Activated B cell treated with CpG ODN at 0.5 μM for 24 hours (primary cell): ENCODE results near the gene SRGAP3. TPM values are rescaled to one million over a fixed set of nuclear protein-coding genes. Genes with fewer than 3 reads are reported as not detected.

ENCODE experiments used
- ATAC-seq: fragments of 200-7000 bp; cut with Tn5 transposase; one replicate; pipeline ENCODE4 v1.10.0; 2021; ENCODE audit warnings: low read depth, mild to moderate bottlenecking, moderate library complexity
- CTCF ChIA-PET: fragments of 350-600 bp; sonication (Branson Sonifier 250); formaldehyde crosslinking; loops from one replicate; lab custom pipeline; 2021; ENCODE audit warnings: antibody characterized with exemption; lab: Charles Lee
- POLR2A ChIA-PET: fragments of 350-600 bp; sonication (Branson Sonifier 250); formaldehyde crosslinking; loops from one replicate; lab custom pipeline; 2021; ENCODE audit warnings: antibody characterized with exemption; lab: Charles Lee
- DNase-seq: peaks from one replicate; pipeline ENCODE4 v3.0.0; 2022
- H3K27ac Mint-ChIP-seq: one replicate; pipeline ENCODE4 v1.8.0; 2020; ENCODE audit warnings: mixed read lengths
- H3K27me3 Mint-ChIP-seq: one replicate; pipeline ENCODE4 v1.8.0; 2021; ENCODE audit warnings: mixed read lengths
- H3K36me3 Mint-ChIP-seq: one replicate; pipeline ENCODE4 v1.8.0; 2021; ENCODE audit warnings: low read depth, mixed read lengths
- H3K4me1 Mint-ChIP-seq: one replicate; pipeline ENCODE4 v1.8.0; 2021; ENCODE audit warnings: mixed read lengths
- H3K4me3 Mint-ChIP-seq: one replicate; pipeline ENCODE4 v1.8.0; 2020; ENCODE audit warnings: mild to moderate bottlenecking, mixed read lengths
- H3K9me3 Mint-ChIP-seq: one replicate; pipeline ENCODE4 v1.8.0; 2020; ENCODE audit warnings: mixed read lengths
- intact Hi-C: fragments of 100-400 bp; cut with micrococcal nuclease; formaldehyde crosslinking; loops from one replicate; pipeline ENCODE4 v1.15.1; 2024
- total RNA-seq: library from RNA; stranded (reverse); gene quantifications from 2 replicates; pipeline ENCODE4 v1.2.3, GENCODE V29; 2022
- TF ChIP-seq, protein P1 (sequence below): fragments of 200-600 bp; IDR thresholded peaks from one replicate; pipeline ENCODE4 v1.8.0; 2022; ENCODE audit warnings: antibody characterized with exemption, mild to moderate bottlenecking

The SRGAP3 gene
- total RNA-seq, 1 donor from 2014 or later, result 0.58 TPM

DNA sequence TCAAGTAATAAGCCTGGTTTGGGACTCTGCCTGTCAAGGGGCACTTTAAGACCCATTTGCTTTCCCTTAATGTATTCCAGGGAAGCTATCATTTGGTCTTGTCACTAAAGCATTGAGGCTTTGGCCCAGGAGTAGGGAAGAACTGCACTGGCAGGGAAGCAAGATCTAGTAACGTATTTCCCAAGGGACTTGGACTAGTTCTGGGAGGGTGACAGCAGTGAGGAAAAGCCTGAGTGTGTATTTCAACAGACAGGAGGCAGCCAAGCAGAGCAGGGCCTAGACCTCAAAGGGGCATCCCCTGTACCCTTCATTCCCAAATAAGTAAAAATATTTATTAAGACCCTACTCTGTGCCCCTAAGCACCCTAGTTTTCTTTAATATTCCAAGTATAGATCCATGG, 92.8 kb downstream of the SRGAP3 start:
- no peak overlapping the region for H3K4me3 Mint-ChIP-seq
- DNase-seq (no peak), ATAC-seq (no peak)
- H3K27me3 Mint-ChIP-seq, result no peaks in the 10 kb centered on the region
- TF ChIP-seq, protein P1, sequence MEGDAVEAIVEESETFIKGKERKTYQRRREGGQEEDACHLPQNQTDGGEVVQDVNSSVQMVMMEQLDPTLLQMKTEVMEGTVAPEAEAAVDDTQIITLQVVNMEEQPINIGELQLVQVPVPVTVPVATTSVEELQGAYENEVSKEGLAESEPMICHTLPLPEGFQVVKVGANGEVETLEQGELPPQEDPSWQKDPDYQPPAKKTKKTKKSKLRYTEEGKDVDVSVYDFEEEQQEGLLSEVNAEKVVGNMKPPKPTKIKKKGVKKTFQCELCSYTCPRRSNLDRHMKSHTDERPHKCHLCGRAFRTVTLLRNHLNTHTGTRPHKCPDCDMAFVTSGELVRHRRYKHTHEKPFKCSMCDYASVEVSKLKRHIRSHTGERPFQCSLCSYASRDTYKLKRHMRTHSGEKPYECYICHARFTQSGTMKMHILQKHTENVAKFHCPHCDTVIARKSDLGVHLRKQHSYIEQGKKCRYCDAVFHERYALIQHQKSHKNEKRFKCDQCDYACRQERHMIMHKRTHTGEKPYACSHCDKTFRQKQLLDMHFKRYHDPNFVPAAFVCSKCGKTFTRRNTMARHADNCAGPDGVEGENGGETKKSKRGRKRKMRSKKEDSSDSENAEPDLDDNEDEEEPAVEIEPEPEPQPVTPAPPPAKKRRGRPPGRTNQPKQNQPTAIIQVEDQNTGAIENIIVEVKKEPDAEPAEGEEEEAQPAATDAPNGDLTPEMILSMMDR, result no peak
- H3K36me3 Mint-ChIP-seq, result no peaks in the 10 kb centered on the region
- intact Hi-C loops, result no loop called here
- peaks cover under 1% of the 10 kb centered on the region for H3K9me3 Mint-ChIP-seq
- H3K27ac Mint-ChIP-seq, result no peak overlapping the region
- ChIA-PET POLR2A (no interaction called here), CTCF (no interaction called here)
- no peaks in the 10 kb centered on the region for H3K4me1 Mint-ChIP-seq

DNA sequence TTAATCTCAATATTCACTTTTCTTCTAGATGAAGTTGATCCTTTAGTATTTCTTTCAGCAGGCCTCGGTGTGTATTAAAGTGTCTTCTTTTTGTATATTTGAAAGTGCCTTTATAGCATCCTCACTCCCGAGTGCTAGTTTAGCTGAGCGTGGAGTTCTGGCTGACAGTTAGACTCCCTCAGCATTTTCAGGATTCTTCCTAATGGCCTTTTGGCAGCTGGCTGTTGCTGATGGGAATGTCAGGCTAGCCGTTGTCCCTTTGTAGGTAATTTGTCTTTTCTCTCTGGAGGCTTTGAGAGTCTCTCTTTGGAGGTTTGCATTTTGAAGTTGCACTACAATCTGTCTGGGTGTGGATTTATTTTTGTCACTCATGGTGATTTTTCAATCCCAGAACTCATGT, 94.4 kb downstream of the SRGAP3 start:
- H3K9me3 Mint-ChIP-seq, result peaks cover 12% of the 10 kb centered on the region
- TF ChIP-seq, protein P1, result no peak
- intact Hi-C loops, result no loop called here
- no peaks in the 10 kb centered on the region for H3K36me3 Mint-ChIP-seq
- H3K27ac Mint-ChIP-seq, result no peak overlapping the region
- H3K27me3 Mint-ChIP-seq, result no peaks in the 10 kb centered on the region
- CTCF ChIA-PET, result no interaction called here
- no peak overlapping the region for H3K4me3 Mint-ChIP-seq
- ATAC-seq (no peak), DNase-seq (no peak)
- POLR2A ChIA-PET, result no interaction called here
- no peaks in the 10 kb centered on the region for H3K4me1 Mint-ChIP-seq

DNA sequence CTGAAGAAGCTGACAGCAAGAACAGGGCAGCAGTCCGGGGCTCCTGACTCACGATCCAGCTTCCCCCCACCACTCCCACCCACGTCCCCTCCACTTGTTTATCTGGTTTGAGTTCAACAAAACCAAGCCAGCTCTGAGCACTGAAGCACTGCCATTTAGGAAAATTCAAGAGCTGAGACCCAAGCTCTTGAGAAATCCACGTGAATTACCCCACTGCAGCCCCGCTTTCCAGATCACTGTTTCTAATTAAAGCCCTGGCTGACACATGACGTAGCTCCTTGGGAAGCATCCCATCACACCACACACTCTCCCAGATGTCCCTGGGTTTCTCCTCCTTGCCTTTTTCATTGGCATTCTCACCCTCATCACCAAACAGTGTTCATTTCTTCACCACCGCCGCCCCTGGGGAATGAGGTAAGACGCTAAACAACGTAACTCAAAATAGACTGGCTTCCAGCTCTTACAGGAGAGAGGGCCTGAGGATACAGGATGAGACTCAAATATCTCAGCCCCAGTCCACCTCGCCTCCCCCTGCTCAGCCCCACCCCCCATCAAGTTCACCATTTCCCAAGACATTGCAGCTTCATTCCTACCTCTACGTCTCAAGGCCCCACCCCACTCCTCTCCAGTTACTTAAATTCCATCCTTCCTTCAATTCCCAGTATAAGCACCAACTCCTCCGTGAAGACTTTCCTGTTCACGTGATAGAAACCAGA, 95.4 kb downstream of the SRGAP3 start:
- Mint-ChIP-seq H3K4me3 (no peak overlapping the region), H3K36me3 (no peaks in the 10 kb centered on the region), H3K9me3 (peaks cover 12% of the 10 kb centered on the region), H3K4me1 (no peaks in the 10 kb centered on the region), H3K27ac (no peak overlapping the region), H3K27me3 (no peaks in the 10 kb centered on the region)
- POLR2A ChIA-PET, result no interaction called here
- CTCF ChIA-PET, result no interaction called here
- TF ChIP-seq, protein P1, result no peak
- intact Hi-C loops, result no loop called here
- ATAC-seq (no peak), DNase-seq (no peak)

DNA sequence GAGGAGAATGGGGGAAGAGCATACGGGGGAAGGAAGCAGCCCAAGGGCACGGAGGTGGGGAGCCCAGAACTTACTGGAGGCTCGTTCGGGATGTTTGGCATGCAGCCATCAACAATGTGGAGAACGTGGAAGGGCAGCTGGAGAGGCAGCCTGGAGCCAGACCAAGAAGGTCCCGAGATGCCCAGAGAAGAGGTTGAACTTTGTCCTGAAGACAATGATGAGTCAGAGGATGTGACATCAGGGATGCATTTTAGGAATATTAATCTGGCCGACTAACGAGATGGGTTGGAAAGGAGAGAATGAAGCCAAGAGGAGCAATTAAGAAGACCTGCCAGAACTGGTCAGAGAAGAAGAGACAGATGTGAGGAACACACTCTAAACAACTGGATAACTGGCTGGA, 98.2 kb downstream of the SRGAP3 start:
- POLR2A ChIA-PET, result no interaction called here
- peaks cover 12% of the 10 kb centered on the region for H3K9me3 Mint-ChIP-seq
- H3K4me1 Mint-ChIP-seq, result peaks cover 5% of the 10 kb centered on the region
- TF ChIP-seq, protein P1, result no peak
- H3K27ac Mint-ChIP-seq, result no peak overlapping the region
- CTCF ChIA-PET, result no interaction called here
- DNase-seq (no peak), ATAC-seq (no peak)
- intact Hi-C loops, result no loop called here
- no peaks in the 10 kb centered on the region for H3K36me3 Mint-ChIP-seq
- H3K4me3 Mint-ChIP-seq, result no peak overlapping the region
- peaks cover 4% of the 10 kb centered on the region for H3K27me3 Mint-ChIP-seq

DNA sequence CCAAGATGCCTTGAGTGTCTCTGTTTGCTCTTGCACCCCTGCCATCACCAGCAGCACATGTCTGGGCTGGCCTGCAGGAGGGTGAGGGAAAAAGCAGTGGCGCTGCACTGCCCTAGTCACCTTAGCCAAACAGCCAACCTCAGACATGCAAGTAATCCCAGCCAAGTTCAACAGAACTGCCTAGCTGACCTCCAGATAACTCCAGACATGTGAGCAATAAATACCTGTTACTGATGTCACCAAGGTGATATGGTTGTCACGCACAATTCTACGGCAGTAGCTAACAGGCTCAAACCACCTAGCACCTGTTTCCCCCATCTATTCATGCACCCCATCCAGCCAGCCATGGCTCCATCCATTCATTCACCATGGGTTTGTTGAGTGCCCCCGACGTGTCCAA, 99.9 kb downstream of the SRGAP3 start:
- TF ChIP-seq, protein P1, result no peak
- intact Hi-C loops, result no loop called here
- H3K36me3 Mint-ChIP-seq, result no peaks in the 10 kb centered on the region
- H3K27ac Mint-ChIP-seq, result no peak overlapping the region
- DNase-seq (no peak), ATAC-seq (no peak)
- H3K4me1 Mint-ChIP-seq, result peaks cover 5% of the 10 kb centered on the region
- peaks cover 10% of the 10 kb centered on the region for H3K27me3 Mint-ChIP-seq
- ChIA-PET CTCF (no interaction called here), POLR2A (no interaction called here)
- H3K4me3 Mint-ChIP-seq, result no peak overlapping the region
- H3K9me3 Mint-ChIP-seq, result peaks cover 12% of the 10 kb centered on the region
